A549 (cell line): ENCODE measurements around the gene ANKMY2. TPM values are rescaled to one million over a fixed set of nuclear protein-coding genes. Genes with fewer than 3 reads are reported as not detected.

Experiments used
- ATAC-seq, 2 experiments: fragments of 200-7000 bp in 1 of 2; fragments of >200 bp in 1 of 2; cut with Nextera tagmentation in 1 of 2; cut with Tn5 transposase in 1 of 2; 3 replicates each; pipeline versions ENCODE4 v1.8.0 to v1.9.1; 2018 to 2020; ENCODE audit warnings: mild to moderate bottlenecking in 1 of 2, moderate library complexity in 1 of 2
- CTCF ChIA-PET: fragments of 300-600 bp; sonication (Branson Sonifier 250); formaldehyde crosslinking; extraction: SDS; loops from one replicate; lab custom pipeline; 2021; ENCODE audit warnings: antibody characterized with exemption, inconsistent platforms; lab: Yijun Ruan, JAX
- POLR2A ChIA-PET: fragments of 350-600 bp; formaldehyde crosslinking; extraction: SDS; loops from one replicate; lab custom pipeline; 2021; ENCODE audit warnings: antibody characterized with exemption, inconsistent platforms; lab: Yijun Ruan, JAX
- DNase-seq, 2 experiments: peaks; one replicate each; pipeline versions ENCODE4 v3.0.0 to v3.0.0-alpha.2; 2011 to 2016; ENCODE audit warnings: low read depth in 1 of 2, low spot score in 1 of 2
- FAIRE-seq: peaks from 2 replicates; lab custom pipeline; 2011; peaks lifted over from hg19 to GRCh38; lab: Jason Lieb, UNC
- H3K27ac ChIP-seq, 2 experiments: fragments of >200 bp; sonication (Bioruptor Twin); formaldehyde crosslinking; 3 replicates each; pipeline ENCODE4 v1.5.1; 2016 to 2017
- H3K4me1 ChIP-seq: fragments of >200 bp; sonication (Bioruptor Twin); formaldehyde crosslinking; 3 replicates; pipeline ENCODE4 v1.6.1; 2016
- H3K4me2 ChIP-seq: fragments of >200 bp; sonication (Bioruptor Twin); formaldehyde crosslinking; 3 replicates; pipeline ENCODE4 v1.6.1; 2016
- H3K4me3 ChIP-seq: fragments of >200 bp; sonication (Bioruptor Twin); formaldehyde crosslinking; 3 replicates; pipeline ENCODE4 v1.5.1; 2016
- H3K9me3 ChIP-seq: fragments of >200 bp; sonication (Bioruptor Twin); formaldehyde crosslinking; 3 replicates; pipeline ENCODE4 v1.6.1; 2016
- ATOH8 ChIP-seq: fragments of 250-450 bp; sonication (Bioruptor Pico); IDR thresholded peaks from 2 replicates; pipeline ENCODE4 v1.5.0; 2020; ENCODE audit warnings: low read depth, mild to moderate bottlenecking, moderate library complexity
- BHLHE40 ChIP-seq: IDR thresholded peaks from 2 replicates; pipeline ENCODE4 v1.6.1; 2012; ENCODE audit warnings: low read depth, low read length, inconsistent platforms
- CBX2 ChIP-seq: fragments of 200-600 bp; sonication (generic); IDR thresholded peaks from 2 replicates; pipeline ENCODE4 v1.6.1; 2016; ENCODE audit warnings: low read depth, mild to moderate bottlenecking, borderline replicate concordance
- CBX8 ChIP-seq: fragments of 200-600 bp; sonication (generic); IDR thresholded peaks from 2 replicates; pipeline ENCODE4 v1.6.1; 2016
- CHD2 ChIP-seq: fragments of 150-350 bp; IDR thresholded peaks from 2 replicates; pipeline ENCODE4 v1.6.1; 2014; ENCODE audit warnings: low read length; ENCODE audit not compliant: partially characterized antibody
- CHD4 ChIP-seq: fragments of 200-600 bp; sonication (generic); IDR thresholded peaks from 2 replicates; pipeline ENCODE4 v1.6.1; 2016; ENCODE audit warnings: antibody characterized with exemption, mild to moderate bottlenecking, borderline replicate concordance
- CTCF ChIP-seq: fragments of >200 bp; sonication (Bioruptor Twin); formaldehyde crosslinking; IDR thresholded peaks from 3 replicates; pipeline ENCODE4 v1.5.1; 2016
- E2F6 ChIP-seq: IDR thresholded peaks from 2 replicates; pipeline ENCODE4 v1.6.1; 2012; ENCODE audit warnings: low read depth, borderline replicate concordance
- FOSB ChIP-seq: fragments of 250-450 bp; sonication (Bioruptor Pico); IDR thresholded peaks from 2 replicates; pipeline ENCODE4 v1.5.0; 2020; ENCODE audit warnings: mild to moderate bottlenecking, moderate library complexity
- GATA3 ChIP-seq: IDR thresholded peaks from 2 replicates; pipeline ENCODE4 v1.6.1; 2012; ENCODE audit warnings: borderline replicate concordance
- HDAC2 ChIP-seq: fragments of 200-600 bp; sonication (generic); IDR thresholded peaks from 2 replicates; pipeline ENCODE4 v1.6.1; 2016
- HEYL ChIP-seq: fragments of 250-450 bp; sonication (Bioruptor Pico); IDR thresholded peaks from 2 replicates; pipeline ENCODE4 v1.8.0; 2021; ENCODE audit warnings: mild to moderate bottlenecking, moderate library complexity
- HOXB5 ChIP-seq: fragments of 250-450 bp; sonication (Bioruptor Pico); IDR thresholded peaks from 2 replicates; pipeline ENCODE4 v1.5.0; 2020; ENCODE audit warnings: mild to moderate bottlenecking, moderate library complexity
- MAX ChIP-seq: IDR thresholded peaks from 2 replicates; pipeline ENCODE4 v1.6.1; 2012
- POLR2A ChIP-seq: IDR thresholded peaks from 2 replicates; pipeline ENCODE4 v1.6.1; 2012; ENCODE audit warnings: mild to moderate bottlenecking, low read length
- POLR2AphosphoS2 ChIP-seq: conservative IDR thresholded peaks from 2 replicates; pipeline ENCODE4 v1.6.1; 2012; ENCODE audit warnings: low read length, improper control_type of control experiment, inconsistent platforms
- RAD21 ChIP-seq, 2 experiments: fragments of >200 bp in 1 of 2; sonication (Bioruptor Twin) in 1 of 2; formaldehyde crosslinking in 1 of 2; IDR thresholded peaks in 1 of 2; conservative IDR thresholded peaks in 1 of 2; 2 replicates in 1 of 2; 3 replicates in 1 of 2; pipeline ENCODE4 v1.6.1; 2012 to 2018; ENCODE audit warnings: inconsistent platforms in 1 of 2
- RARB ChIP-seq: fragments of 250-450 bp; sonication (Bioruptor Pico); IDR thresholded peaks from 2 replicates; pipeline ENCODE4 v1.8.0; 2021; ENCODE audit warnings: mild to moderate bottlenecking, moderate library complexity
- RNF2 ChIP-seq: fragments of 200-600 bp; sonication (generic); IDR thresholded peaks from 2 replicates; pipeline ENCODE4 v1.6.1; 2016; ENCODE audit warnings: low read depth, mild to moderate bottlenecking, antibody characterized with exemption, moderate library complexity, borderline replicate concordance
- SMC3 ChIP-seq: fragments of >200 bp; sonication (Bioruptor Twin); formaldehyde crosslinking; IDR thresholded peaks from 3 replicates; pipeline ENCODE4 v1.6.1; 2018; ENCODE audit warnings: inconsistent platforms
- TFCP2L1 ChIP-seq: fragments of 250-450 bp; sonication (Bioruptor Pico); IDR thresholded peaks from 2 replicates; pipeline ENCODE4 v1.5.0; 2021; ENCODE audit warnings: mild to moderate bottlenecking
- USF2 ChIP-seq: fragments of 450-650 bp; IDR thresholded peaks from 2 replicates; pipeline ENCODE4 v1.6.1; 2014; ENCODE audit warnings: antibody characterized with exemption
- ZC3H11A ChIP-seq: fragments of 450-650 bp; IDR thresholded peaks from 2 replicates; pipeline ENCODE4 v1.6.1; 2014; ENCODE audit warnings: antibody characterized with exemption, mild to moderate bottlenecking
- WGBS: methylation state at CpG from one replicate; pipeline ENCODE4 v1.1.6; 2017; ENCODE audit errors: missing lambda C conversion rate; 5-methylcytosine and 5-hydroxymethylcytosine counted together
- polyA plus RNA-seq, 4 experiments: library from polyadenylated mRNA; depleted of rRNA in 3 of 4; stranded (reverse); fragments of >200 nt; fragmentation: RNase III in 1 of 4; extraction: RNeasy Plus Mini Kit Qiagen cat#74134 plus additional on column Dnase treatment in 1 of 4; gene quantifications; 2 replicates in 3 of 4; 3 replicates in 1 of 4; pipeline ENCODE4 v1.2.3, GENCODE V29; 2011 to 2017

Gene ANKMY2
- polyA plus RNA-seq, 2 of the 4 experiments (the other 2 are of a cell fraction): 15.3 to 26.1 TPM

- no peaks in the 10 kb centered on the region for H3K9me3 ChIP-seq
- H3K4me1 ChIP-seq: no peaks in the 10 kb centered on the region
- H3K4me2 ChIP-seq: no peak overlapping the region
- DNase-seq: no peak
- WGBS: 48% methylated on average over 3 of the region's 4 CpGs
- no peak for ATAC-seq
- TF ChIP-seq HOXB5 (CRISPR knock-in tag): no peak
- no peak for TF ChIP-seq CHD2
- TF ChIP-seq CHD4: no peak
- no peak for TF ChIP-seq BHLHE40
- TF ChIP-seq HDAC2: no peak
- no peak for TF ChIP-seq RNF2
- TF ChIP-seq MAX: no peak
- no peak for TF ChIP-seq E2F6
- no peak for TF ChIP-seq POLR2AphosphoS2
- TF ChIP-seq RARB (CRISPR knock-in tag): no peak
- TF ChIP-seq ZC3H11A: no peak
- CTCF ChIA-PET: interaction anchor here (1.1 to 1.7 kb wide), 2 partner anchors 39 to 139 kb away, joined by 3 to 6 read pairs; no protein-coding TSS in a partner anchor
- H3K27ac ChIP-seq: no peak overlapping the region
- POLR2A ChIA-PET: no interaction called here
- no peak overlapping the region for H3K4me3 ChIP-seq
- no peak for FAIRE-seq
Measured at GRCh38 chr7:16571941-16572340, 73.6 kb downstream of the ANKMY2 start.

GRCh38 chr7:16564909-16565426 lies 80.6 kb downstream of the ANKMY2 start:
- DNase-seq (peak; percentile 58 to 59), ATAC-seq (peak; percentile 84 to 89; a peak in 5 of 6 replicates), FAIRE-seq (peak; percentile 49)
- 11% methylated on average over 13 of the region's 13 CpGs for WGBS
- Histone ChIP-seq H3K4me2 (peak overlapping the region; percentile 39; the same call in 2 of the 3 replicates), H3K4me1 (no peaks in the 10 kb centered on the region), H3K27ac (no peak overlapping the region), H3K4me3 (no peak overlapping the region), H3K9me3 (no peaks in the 10 kb centered on the region)
- CTCF ChIA-PET: interaction anchor here (0.7 to 7.7 kb wide), 42 partner anchors 10 to 1358 kb away, joined by 3 to 145 read pairs (median 4); partner anchors contain the start of gene CRPPA
- POLR2A ChIA-PET: interaction anchor here (1.0 to 1.2 kb wide), 2 partner anchors 131 to 144 kb away, joined by 3 to 9 read pairs; partner anchors contain the start of gene CRPPA
- peak; percentile 88 for TF ChIP-seq CTCF
- no peak for TF ChIP-seq FOSB (CRISPR knock-in tag)
- no peak for TF ChIP-seq HEYL (CRISPR knock-in tag)
- no peak for TF ChIP-seq POLR2A
- TF ChIP-seq GATA3: no peak
- TF ChIP-seq MAX: no peak
- TF ChIP-seq TFCP2L1 (CRISPR knock-in tag): no peak
- no peak for TF ChIP-seq USF2
- TF ChIP-seq CBX2: no peak
- no peak for TF ChIP-seq CBX8
- TF ChIP-seq SMC3: peak; percentile 88
- peak; percentile 91 to 93 for TF ChIP-seq RAD21 (conservative IDR thresholded peaks at IDR 0.05 in 1 of 2, IDR thresholded peaks at IDR 0.05 in 1 of 2)
- no peak for TF ChIP-seq ATOH8 (CRISPR knock-in tag)
